Skeletal muscle satellite cell (primary cell): Measurements from ENCODE around the gene SERPINB11.
"Not testable (repeated sequence)": the region's sequence is repeated elsewhere in the genome, so short reads cannot be mapped to it uniquely, and the experiment has no call there.

ENCODE experiments used
- H3K27me3 ChIP-seq: 2 replicates; pipeline ENCODE4 v1.7.0; 2013; ENCODE audit warnings: low read length; ENCODE audit not compliant: control insufficient read depth, insufficient read depth
- H3K36me3 ChIP-seq: 2 replicates; pipeline ENCODE4 v1.7.0; 2013; ENCODE audit warnings: mild to moderate bottlenecking, control low read depth, low read length; ENCODE audit not compliant: insufficient read depth
- H3K4me1 ChIP-seq: 2 replicates; pipeline ENCODE4 v1.7.0; 2013; ENCODE audit warnings: low read length; ENCODE audit not compliant: control insufficient read depth, insufficient read depth
- H3K4me2 ChIP-seq: 2 replicates; pipeline ENCODE4 v1.7.0; 2013; ENCODE audit warnings: mild to moderate bottlenecking, low read length
- H3K4me3 ChIP-seq: 2 replicates; pipeline ENCODE4 v1.7.0; 2013; ENCODE audit warnings: low read length
- H3K9ac ChIP-seq: 2 replicates; pipeline ENCODE4 v1.7.0; 2013; ENCODE audit warnings: mild to moderate bottlenecking, low read depth, low read length, moderate library complexity
- H3K9me3 ChIP-seq: replicated peaks from 2 replicates; pipeline ENCODE4 v1.7.0; 2013; ENCODE audit warnings: mild to moderate bottlenecking, control low read depth, low read length

The SERPINB11 gene

DNA sequence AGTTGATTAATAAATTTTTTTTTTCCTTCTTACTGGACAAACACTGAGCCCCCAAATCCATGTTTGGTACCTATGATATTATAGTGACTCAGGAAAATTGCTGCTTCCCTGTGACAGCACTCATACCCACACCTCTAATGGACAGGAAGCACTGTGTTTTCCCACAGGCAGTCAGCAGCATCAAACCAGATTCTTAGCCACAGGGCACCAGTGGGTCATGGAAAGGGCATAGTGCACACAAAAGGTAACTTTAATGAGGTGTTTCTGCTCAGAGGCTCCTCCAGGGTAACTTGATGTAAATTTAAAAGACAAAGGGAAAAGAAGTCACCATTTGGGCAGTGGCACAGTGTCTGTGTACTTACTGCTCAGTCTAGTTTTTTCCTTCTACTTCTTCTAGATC is 34.1 kb downstream of the SERPINB11 start:
- Histone ChIP-seq H3K9me3 (no peaks in the 10 kb centered on the region), H3K27me3 (peaks cover 16% of the 10 kb centered on the region), H3K36me3 (no peaks in the 10 kb centered on the region), H3K4me1 (no peaks in the 10 kb centered on the region), H3K9ac (no peak overlapping the region), H3K4me3 (no peak overlapping the region), H3K4me2 (no peak overlapping the region)

DNA sequence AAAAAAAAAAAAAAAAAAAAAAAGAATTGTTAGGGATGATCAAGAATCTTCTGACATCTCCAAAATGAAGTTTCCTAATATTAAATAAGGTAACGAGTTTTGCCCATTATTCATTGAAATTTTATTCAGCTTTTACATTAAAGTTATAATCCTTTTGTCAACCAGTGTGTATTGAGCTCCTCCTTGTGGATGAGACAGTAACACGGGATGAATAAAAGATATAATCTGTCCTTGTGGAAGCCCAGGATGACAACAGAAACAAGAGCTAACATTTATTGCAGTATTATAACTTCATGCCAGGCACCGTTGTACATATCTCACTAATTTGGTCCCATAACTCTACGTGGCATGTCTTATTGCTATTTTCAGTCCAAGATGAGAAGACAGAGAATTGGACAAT is 39.0 kb downstream of the SERPINB11 start:
- H3K4me1 ChIP-seq = no peaks in the 10 kb centered on the region
- H3K36me3 ChIP-seq = no peaks in the 10 kb centered on the region
- H3K4me2 ChIP-seq = no peak overlapping the region
- no peak overlapping the region for H3K4me3 ChIP-seq
- H3K27me3 ChIP-seq = peaks cover 16% of the 10 kb centered on the region
- H3K9ac ChIP-seq = no peak overlapping the region
- H3K9me3 ChIP-seq = no peaks in the 10 kb centered on the region

DNA sequence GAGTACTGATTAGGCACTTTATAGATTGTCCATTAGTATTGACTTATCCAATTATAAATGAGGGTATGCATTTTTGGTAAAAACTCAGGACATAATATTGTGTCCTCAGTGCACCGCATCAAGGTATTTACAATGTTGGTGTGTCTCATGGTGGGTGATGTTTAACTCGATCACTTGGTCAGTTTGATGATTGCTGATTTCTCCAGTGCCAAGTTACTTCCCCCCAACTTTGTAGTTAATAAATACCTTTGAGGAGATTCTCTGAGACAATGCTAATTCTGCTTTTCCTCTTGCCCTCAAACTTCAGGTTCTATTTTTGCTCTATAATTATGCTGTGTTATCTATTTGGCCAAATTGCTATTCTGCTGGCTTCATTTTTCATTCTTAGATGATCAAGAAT is 44.2 kb downstream of the SERPINB11 start:
- H3K36me3 ChIP-seq = no peaks in the 10 kb centered on the region
- no peaks in the 10 kb centered on the region for H3K9me3 ChIP-seq
- no peaks in the 10 kb centered on the region for H3K4me1 ChIP-seq
- H3K9ac ChIP-seq = no peak overlapping the region
- no peak overlapping the region for H3K4me3 ChIP-seq
- no peak overlapping the region for H3K4me2 ChIP-seq
- no peaks in the 10 kb centered on the region for H3K27me3 ChIP-seq

DNA sequence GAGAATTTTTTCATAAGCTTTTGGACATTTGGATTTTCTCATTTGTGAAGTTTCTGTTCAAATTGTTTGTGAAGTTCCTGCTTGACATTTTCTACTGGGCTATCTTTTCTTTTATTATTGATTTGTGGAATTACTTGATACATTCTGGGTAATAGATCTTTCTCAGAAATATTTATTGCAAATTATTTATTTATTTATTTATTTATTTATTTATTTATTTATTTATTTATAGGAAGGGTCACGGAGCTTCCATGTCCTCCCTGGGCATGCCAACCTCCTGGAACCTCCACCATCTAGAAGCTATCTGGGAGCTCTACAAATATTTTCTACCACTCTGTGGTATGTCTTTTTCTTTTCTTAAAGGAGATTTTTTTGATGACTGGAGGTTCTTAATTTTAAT is 46.7 kb downstream of the SERPINB11 start:
- no peak overlapping the region for H3K9ac ChIP-seq
- no peaks in the 10 kb centered on the region for H3K36me3 ChIP-seq
- H3K4me2 ChIP-seq = no peak overlapping the region
- no peaks in the 10 kb centered on the region for H3K27me3 ChIP-seq
- no peaks in the 10 kb centered on the region for H3K9me3 ChIP-seq
- no peaks in the 10 kb centered on the region for H3K4me1 ChIP-seq
- no peak overlapping the region for H3K4me3 ChIP-seq

DNA sequence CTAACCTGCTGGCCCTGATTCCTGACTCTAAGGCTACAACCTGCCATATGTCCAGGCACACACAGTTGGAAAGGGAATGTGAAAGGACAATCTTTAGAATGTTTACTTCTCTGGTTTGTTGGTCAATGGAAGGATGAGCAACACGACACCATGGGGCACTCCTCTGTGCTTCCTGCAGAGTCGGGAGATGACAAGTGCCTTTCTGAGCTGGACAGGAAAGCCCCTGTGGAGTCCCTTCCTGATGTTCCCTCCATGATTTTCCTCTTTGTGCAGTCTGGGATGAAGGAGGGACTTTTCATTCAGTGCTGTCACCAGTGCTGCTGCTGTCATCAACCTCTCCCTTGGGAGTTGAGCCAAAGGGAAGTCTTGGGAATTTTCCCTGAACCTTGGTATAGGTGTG is 49.9 kb downstream of the SERPINB11 start:
- no peak overlapping the region for H3K9ac ChIP-seq
- H3K36me3 ChIP-seq = no peaks in the 10 kb centered on the region
- no peaks in the 10 kb centered on the region for H3K27me3 ChIP-seq
- no peaks in the 10 kb centered on the region for H3K9me3 ChIP-seq
- no peaks in the 10 kb centered on the region for H3K4me1 ChIP-seq
- no peak overlapping the region for H3K4me2 ChIP-seq
- H3K4me3 ChIP-seq = no peak overlapping the region

DNA sequence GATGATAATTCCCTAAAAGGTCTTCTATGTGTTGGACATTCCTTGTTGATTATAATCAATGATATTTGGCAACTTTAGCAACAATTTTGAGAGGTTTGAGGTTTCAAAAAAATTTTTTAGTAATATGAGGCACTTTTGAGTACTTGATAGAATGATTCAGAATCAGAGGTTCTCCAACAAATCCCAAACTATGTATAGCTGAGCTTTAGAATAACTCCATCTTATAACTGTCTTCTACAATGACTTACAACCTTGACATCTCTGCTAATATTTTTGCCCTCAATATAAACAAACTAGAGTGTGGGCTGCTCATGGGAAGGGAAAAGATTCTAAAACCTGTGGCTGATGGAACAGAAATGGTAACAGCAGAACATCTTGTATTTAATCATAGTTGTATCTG is 50.9 kb downstream of the SERPINB11 start:
- H3K9ac ChIP-seq = no peak overlapping the region
- no peaks in the 10 kb centered on the region for H3K4me1 ChIP-seq
- H3K27me3 ChIP-seq = no peaks in the 10 kb centered on the region
- H3K9me3 ChIP-seq = no peaks in the 10 kb centered on the region
- no peaks in the 10 kb centered on the region for H3K36me3 ChIP-seq
- H3K4me3 ChIP-seq = no peak overlapping the region
- H3K4me2 ChIP-seq = no peak overlapping the region

DNA sequence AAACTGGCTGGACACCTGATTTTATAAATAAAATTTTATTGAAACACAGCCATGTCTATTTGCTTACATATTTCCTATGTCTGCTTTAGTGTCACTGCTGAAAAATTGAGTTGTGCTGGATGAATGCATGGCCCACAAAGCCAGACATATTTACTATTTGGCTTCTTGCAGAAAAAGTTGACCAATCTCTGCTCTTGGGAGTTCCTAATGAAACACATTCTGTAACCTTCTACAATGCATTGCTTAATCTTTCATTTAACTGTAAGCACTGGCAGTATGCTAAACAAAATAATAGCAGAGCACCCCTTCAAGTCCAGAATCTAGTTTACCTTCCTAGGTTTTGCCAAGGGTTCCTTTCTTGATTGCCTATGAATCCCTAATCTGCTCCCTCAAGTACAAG is 54.8 kb downstream of the SERPINB11 start:
- H3K9ac ChIP-seq = no peak overlapping the region
- H3K4me1 ChIP-seq = peaks cover 7% of the 10 kb centered on the region
- no peak overlapping the region for H3K4me2 ChIP-seq
- H3K9me3 ChIP-seq = no peaks in the 10 kb centered on the region
- H3K36me3 ChIP-seq = no peaks in the 10 kb centered on the region
- H3K4me3 ChIP-seq = no peak overlapping the region
- no peaks in the 10 kb centered on the region for H3K27me3 ChIP-seq

DNA sequence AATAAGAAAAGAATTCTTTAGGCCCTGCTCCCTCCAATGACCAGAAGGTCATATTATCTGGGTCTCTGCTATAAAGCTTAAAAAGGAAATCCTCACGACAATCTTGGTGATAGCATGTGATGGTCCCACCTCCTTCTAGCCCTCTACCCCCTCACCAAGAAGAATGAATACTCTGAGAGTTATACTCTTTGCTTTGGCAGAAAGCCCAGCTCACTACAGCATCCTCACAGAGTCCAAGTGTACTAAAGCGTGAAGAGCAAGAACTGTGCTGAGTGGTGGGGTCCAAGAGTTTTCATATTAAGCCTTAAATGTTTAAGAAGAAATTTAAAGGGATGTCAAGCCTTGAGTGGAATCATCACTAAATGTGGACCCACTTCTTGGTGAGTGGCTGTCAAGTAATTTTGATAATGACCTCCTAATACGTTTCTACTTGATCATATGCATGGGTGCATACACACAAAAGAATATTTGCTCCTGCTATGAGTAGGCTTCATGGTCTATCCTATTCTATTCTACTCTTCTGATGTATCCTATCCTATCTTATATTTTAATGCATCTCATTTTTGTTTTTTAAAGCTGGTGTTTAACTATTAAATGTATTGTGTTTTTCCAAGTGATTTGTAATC is 56.0 kb downstream of the SERPINB11 start:
- H3K9me3 ChIP-seq = no peaks in the 10 kb centered on the region
- H3K27me3 ChIP-seq = no peaks in the 10 kb centered on the region
- no peak overlapping the region for H3K9ac ChIP-seq
- H3K4me3 ChIP-seq = no peak overlapping the region
- no peaks in the 10 kb centered on the region for H3K36me3 ChIP-seq
- peaks cover 17% of the 10 kb centered on the region for H3K4me1 ChIP-seq
- no peak overlapping the region for H3K4me2 ChIP-seq

DNA sequence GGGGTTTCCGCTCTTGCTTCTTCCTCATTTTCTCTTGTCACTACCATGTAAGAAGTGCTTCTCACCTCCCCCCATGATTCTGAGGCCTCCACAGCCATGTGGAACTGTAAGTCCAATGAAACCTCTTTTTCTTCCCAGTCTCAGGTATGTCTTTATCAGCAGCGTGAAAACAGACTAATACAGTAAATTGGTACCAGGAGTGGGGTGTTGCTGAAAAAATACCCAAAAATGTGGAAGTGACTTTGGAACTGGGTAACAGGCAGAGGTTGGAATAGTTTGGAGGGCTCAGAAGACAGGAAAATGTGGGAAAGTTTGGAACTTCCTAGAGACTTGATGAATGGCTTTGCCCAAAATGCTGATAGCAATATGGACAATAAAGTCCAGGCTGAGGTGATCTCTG is 57.0 kb downstream of the SERPINB11 start:
- H3K27me3 ChIP-seq, H3K4me3 ChIP-seq, H3K9me3 ChIP-seq, H3K4me2 ChIP-seq, H3K36me3 ChIP-seq, H3K9ac ChIP-seq: not testable (repeated sequence)
- peaks cover 24% of the 10 kb centered on the region for H3K4me1 ChIP-seq

DNA sequence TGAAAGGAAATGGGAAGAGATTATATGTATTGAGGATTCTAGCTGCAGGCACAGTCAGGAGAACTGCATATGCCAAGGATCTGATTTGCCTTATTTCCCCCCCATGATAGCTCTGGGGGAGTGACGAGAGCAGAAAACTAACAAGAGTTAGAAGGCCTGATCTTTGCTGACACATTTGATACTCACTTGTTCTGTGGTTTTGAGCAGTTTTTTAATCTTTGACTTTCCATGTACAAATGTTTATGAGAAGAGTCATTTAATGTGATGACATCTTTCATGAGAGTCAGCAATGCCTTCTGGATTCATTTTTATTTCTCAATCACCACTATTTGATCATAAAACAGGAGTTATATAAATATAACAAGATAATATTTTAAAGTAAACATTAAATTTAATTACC is 59.8 kb downstream of the SERPINB11 start:
- Histone ChIP-seq H3K9ac (peak overlapping the region; percentile 38), H3K4me2 (no peak overlapping the region), H3K9me3 (no peaks in the 10 kb centered on the region), H3K36me3 (no peaks in the 10 kb centered on the region), H3K27me3 (no peaks in the 10 kb centered on the region), H3K4me3 (no peak overlapping the region), H3K4me1 (peaks cover 24% of the 10 kb centered on the region)

DNA sequence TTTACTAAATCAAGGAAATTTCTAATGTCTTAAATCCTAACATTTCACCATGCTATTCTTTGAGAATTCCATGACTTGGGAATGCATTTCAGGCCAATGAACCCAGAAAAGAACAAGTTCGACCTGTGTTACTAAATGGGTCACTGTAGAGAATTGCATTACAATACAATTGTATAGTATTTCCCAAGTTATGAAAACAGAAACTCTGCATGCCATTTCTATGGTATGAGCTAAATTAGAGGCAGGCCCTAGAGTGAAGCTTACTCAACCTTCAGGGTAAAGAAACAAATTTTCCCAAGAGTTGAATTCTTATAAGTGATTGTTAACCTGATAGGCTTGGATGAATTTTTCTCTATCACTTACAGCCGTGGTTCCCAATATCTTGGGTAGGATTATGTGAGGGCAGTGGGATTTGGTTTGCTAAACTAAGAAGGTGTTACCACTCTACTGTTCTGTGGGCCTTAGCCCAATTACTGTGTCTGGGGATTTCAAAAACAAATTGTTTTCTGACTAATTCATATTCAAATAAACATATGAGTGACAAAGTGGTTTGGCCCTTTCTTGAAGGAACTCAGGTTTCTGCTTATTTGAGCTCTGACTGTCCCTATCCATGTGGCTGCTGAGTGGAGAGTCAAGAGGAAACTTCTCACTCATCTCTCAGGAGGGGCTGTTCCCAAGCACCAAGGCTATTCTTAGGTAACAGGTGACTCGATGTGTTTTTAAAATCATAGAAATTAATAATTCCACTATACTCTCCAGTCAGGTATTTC is 61.3 kb downstream of the SERPINB11 start:
- no peak overlapping the region for H3K4me3 ChIP-seq
- H3K27me3 ChIP-seq = no peaks in the 10 kb centered on the region
- H3K4me2 ChIP-seq = no peak overlapping the region
- H3K4me1 ChIP-seq = peaks cover 30% of the 10 kb centered on the region
- H3K9ac ChIP-seq = peak overlapping the region; percentile 48
- H3K36me3 ChIP-seq = no peaks in the 10 kb centered on the region
- H3K9me3 ChIP-seq = no peaks in the 10 kb centered on the region

DNA sequence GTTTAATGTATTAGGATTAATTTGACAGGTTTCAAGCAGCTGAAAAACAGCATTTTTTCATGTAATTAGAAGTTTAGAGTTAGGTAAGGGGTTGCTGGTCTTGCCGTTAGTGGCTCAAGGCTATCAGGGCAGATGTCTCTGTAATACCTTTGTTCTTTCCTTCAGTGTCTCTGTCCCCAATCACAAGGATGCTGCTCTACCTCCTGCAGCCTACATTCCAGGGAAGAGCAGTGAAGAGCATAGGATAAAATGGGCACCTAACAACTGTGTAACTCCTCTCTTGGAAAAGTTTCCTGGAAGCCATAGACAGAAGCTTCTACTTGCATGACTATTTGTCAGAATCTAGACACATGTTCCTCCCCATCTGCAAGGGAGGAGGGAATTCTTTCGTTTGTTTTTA is 63.1 kb downstream of the SERPINB11 start:
- H3K9ac ChIP-seq = no peak overlapping the region
- H3K4me3 ChIP-seq = no peak overlapping the region
- H3K4me1 ChIP-seq = peaks cover 30% of the 10 kb centered on the region
- H3K4me2 ChIP-seq = no peak overlapping the region
- no peaks in the 10 kb centered on the region for H3K27me3 ChIP-seq
- H3K36me3 ChIP-seq = no peaks in the 10 kb centered on the region
- H3K9me3 ChIP-seq = no peaks in the 10 kb centered on the region
